Fibroblast of villous mesenchyme (primary cell): Measurements from ENCODE around the gene FAM136A. TPM values are rescaled to one million over a fixed set of nuclear protein-coding genes. Genes with fewer than 3 reads are reported as not detected.
A peak's percentile ranks its signal among the peaks of the same experiment; 100 is the strongest.
"Not testable (repeated sequence)": the region's sequence is repeated elsewhere in the genome, so short reads cannot be mapped to it uniquely, and the experiment has no call there.

Source experiments
- DNase-seq: peaks from one replicate; pipeline ENCODE4 v3.0.0-alpha.2; 2010; ENCODE audit warnings: low read depth
- H3K4me3 ChIP-seq: 2 replicates; pipeline ENCODE4 v1.5.1; 2011; ENCODE audit warnings: low read depth, mild to moderate bottlenecking, low read length
- total RNA-seq: library from RNA; depleted of rRNA; stranded (reverse); fragments of >200 nt; gene quantifications from 2 replicates; pipeline ENCODE4 v1.2.3, GENCODE V29; 2012
- TF ChIP-seq, protein P1 (sequence below): IDR thresholded peaks from 2 replicates; pipeline ENCODE4 v1.5.1; 2012; ENCODE audit warnings: low read depth, mild to moderate bottlenecking, low read length; ENCODE audit not compliant: insufficient read depth

Gene FAM136A
- total RNA-seq, 1 donor = 32.8 TPM

DNA sequence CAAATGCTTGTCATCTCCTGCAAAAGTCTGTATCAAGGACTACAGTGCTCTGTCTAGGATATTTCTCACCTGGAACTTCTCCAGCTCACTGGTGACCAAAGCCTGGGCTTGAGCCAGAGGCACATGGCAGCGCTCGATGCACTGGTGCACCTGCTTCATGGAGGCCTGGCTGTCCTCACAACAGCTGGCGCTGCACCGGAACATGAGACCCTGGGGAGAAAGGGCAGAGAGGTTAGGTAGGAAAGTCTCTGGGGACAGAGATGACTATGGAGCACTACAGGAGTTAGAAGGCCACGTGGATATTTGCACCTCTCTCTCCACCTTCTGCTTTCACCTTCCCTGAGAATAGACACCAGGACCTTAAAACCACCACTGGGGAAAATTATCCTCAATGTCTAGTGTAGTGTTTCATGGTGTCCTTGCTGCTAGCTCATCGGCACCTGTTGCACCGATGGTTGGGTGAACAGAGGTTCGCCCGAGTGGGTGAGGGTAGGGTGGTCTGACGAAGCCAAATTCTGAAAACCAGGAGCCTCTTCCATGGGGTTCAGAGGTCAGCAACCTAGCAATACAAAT, 1.0 kb downstream of the FAM136A start:
- no peak for DNase-seq
- H3K4me3 ChIP-seq = peak overlapping the region; percentile 90
- TF ChIP-seq, protein P1, sequence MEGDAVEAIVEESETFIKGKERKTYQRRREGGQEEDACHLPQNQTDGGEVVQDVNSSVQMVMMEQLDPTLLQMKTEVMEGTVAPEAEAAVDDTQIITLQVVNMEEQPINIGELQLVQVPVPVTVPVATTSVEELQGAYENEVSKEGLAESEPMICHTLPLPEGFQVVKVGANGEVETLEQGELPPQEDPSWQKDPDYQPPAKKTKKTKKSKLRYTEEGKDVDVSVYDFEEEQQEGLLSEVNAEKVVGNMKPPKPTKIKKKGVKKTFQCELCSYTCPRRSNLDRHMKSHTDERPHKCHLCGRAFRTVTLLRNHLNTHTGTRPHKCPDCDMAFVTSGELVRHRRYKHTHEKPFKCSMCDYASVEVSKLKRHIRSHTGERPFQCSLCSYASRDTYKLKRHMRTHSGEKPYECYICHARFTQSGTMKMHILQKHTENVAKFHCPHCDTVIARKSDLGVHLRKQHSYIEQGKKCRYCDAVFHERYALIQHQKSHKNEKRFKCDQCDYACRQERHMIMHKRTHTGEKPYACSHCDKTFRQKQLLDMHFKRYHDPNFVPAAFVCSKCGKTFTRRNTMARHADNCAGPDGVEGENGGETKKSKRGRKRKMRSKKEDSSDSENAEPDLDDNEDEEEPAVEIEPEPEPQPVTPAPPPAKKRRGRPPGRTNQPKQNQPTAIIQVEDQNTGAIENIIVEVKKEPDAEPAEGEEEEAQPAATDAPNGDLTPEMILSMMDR = no peak

DNA sequence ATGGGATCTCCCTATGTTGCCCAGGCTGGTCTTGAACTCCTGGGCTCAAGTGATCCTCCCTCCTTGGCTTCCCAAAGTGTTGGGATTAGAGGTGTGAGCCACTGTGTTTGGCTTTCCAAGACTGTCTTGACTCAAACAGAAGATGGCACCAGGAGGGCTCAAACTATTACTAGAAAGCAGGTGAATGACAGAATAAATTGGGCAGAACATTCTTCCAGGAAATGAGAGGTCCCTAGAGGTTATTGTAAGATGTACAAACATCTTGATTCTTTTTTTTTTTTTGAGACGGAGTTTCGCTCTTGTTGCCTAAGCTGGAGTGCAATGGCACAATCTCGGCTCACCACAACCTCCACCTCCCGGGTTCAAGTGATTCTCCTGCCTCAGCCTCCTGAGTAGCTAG, 4.0 kb downstream of the FAM136A start:
- DNase-seq, H3K4me3 ChIP-seq: not testable (repeated sequence)

DNA sequence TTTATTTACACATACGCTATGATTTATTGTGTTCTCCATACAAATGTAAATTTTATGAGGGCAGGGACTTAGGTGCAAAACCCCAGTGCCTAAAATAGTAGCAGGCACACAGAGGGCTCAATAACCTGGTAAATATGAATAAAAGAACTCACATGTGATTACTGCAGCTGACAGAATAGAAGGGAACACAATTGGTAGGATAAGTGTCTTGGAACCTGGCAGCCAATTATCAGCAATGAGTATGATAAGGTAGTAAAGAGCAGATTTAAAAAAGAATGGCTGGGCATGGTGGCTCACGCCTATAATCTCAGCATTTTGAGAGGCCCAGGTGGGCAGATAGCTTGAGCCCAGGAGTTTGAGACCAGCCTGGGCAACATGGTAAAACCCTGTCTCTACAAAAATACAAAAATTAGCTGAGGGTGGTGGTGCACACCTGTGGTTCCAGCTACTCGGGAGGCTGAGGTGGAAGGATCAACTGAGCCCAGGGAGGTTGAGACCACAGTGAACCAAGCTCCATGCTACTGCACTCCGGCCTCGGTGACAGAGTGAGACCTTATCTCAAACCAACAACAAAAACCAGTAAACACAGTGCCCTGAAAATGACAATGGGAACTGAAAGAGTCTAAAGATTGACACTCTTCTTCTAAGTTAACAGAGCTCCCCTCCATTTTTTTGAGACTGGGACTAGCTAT, 18.2 kb downstream of the FAM136A start:
- TF ChIP-seq, protein P1 = no peak
- H3K4me3 ChIP-seq = no peak overlapping the region
- no peak for DNase-seq

DNA sequence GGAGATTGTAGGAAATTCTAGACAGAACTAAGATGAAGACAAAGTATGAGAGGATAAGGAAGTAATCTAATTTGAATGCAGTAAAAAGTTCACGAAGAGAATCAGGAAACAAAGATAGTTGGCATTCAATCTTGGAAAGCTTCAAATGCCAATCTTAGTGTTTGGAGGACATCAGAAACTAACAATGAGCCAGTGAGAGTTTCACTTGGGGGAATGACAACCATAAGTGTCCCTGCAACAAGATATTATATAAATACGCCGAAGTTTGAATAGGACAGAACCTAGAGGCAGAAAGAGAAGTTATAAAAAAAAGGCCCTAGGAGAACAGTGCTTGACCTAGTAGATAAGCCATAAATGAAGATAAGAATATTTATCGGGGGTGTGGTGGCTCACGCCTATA, 19.4 kb downstream of the FAM136A start:
- DNase-seq = no peak
- TF ChIP-seq, protein P1 = no peak
- H3K4me3 ChIP-seq = no peak overlapping the region

DNA sequence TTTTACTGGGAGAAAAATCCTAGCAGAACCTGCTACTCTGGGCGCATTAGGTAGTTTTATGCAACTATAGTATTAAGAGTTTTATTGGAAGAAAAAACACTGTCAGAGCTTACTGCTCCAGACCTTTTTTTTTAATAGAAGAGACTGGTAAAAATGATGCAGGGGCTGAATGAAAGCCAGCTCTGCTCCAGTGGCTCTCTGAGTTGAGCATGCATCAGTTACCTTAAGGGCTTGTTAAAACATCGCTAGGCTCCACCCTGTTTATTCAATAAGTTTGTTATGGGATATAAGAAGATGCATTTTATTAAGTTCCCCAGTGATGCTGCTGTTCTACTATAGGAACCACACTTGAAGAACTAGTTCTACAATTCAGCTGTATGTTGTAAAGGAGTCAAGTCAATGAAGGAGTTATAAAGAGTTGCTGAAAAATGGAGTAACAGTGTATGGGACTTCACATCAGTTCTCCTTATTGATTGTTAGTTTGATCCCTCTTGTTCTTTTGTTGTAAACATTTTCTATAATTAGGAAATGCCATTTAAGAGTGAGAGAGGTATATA, 21.5 kb downstream of the FAM136A start:
- TF ChIP-seq, protein P1 = no peak
- no peak for DNase-seq
- H3K4me3 ChIP-seq = no peak overlapping the region

DNA sequence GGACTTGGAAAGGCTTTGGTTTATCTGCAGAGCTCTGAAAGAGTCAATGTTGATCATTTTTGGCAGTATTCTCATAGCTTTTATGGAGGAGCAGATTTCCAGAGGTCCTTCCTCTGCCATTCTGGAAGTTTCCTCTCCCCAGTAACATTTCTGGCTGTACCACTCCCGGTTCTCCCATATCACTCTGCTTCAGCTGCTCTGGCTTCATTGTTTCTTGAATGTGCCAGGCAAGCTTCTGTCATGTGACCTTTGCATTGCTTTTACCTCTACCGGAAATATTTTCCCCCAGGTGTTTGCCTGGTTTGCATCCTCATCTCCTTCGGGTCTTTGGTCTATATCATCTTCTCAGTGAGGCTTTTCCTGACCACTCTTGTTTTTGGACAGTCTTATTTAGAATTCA, 31.5 kb downstream of the FAM136A start:
- DNase-seq = no peak
- no peak overlapping the region for H3K4me3 ChIP-seq
- TF ChIP-seq, protein P1 = no peak

DNA sequence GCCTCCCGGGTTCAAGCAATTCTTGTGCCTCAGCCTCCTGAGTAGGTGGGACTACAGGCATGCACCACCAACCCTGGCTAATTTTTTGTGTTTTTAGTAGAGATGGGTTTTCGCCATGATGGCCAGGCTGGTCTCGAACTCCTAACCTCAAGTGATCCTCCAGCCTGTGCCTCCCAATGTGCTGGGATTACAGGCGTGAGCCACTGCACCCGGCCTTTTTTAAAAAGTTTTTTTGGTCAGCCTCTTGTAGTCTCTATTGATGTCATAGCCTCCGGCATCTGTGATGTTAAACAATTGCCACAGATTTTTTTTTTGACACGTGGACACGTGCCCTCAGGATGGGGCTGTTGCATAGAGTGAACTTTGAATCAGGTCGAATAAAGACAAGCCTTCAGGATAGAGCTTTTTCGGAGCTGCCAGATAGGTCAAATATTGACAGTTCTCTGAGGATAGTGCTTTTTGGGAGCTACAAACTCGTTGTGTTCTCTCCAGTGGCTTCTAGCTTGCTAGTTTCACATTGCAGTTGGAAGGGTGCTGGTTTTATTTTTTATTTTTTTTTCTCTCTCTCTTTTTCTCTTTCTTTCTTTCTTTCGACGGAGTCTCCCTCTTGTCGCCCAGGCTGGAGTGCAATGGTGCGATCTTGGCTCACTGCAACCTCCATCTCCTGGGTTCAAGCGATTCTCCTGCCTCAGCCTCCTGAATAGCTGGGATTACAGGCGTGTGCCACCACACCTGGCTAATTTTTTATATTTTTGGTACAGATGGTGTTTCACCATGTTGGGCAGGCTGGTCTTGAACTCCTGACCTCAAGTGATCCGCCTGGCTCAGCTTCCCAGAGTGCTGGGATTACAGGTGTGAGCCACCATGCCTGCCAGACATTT, 32.2 kb downstream of the FAM136A start:
- H3K4me3 ChIP-seq, DNase-seq: not testable (repeated sequence)

DNA sequence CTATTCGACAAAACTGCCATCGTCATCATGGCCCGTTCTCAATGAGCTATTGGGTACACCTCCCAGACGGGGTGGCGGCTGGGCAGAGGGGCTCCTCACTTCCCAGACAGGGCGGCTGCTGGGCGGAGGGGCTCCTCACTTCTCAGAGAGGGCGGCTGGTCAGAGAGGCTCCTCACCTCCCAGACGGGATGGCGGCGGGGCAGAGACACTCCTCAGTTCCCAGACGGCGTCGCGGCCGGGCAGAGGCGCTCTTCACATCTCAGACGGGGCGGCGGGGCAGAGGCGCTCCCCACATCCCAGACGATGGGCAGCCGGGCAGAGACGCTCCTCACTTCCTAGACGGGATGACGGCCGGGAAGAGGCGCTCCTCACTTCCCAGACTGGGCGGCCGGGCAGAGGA, 34.9 kb downstream of the FAM136A start:
- not testable (repeated sequence) for H3K4me3 ChIP-seq, DNase-seq
